OCI-LY3 (cell line): ENCODE measurements around the gene MTOR.

Experiments
- H2AFZ ChIP-seq: fragments of 200-600, 300-600 bp; shearing (Covaris generic); 2 replicates; pipeline ENCODE4 v1.6.0; 2014; ENCODE audit warnings: antibody characterized with exemption, low read depth, low read length
- H3K27ac ChIP-seq: fragments of 200-600, 300-600 bp; sonication (generic); 2 replicates; pipeline ENCODE4 v1.5.1; 2014; ENCODE audit warnings: mild to moderate bottlenecking, low read length, moderate library complexity, mixed read lengths
- H3K27me3 ChIP-seq: fragments of 200-600, 300-600 bp; sonication (generic); 2 replicates; pipeline ENCODE4 v1.6.1; 2014; ENCODE audit warnings: low read depth, low read length, mixed read lengths
- H3K36me3 ChIP-seq: fragments of 200-600, 300-600 bp; sonication (generic); replicated peaks from 2 replicates; pipeline ENCODE3; 2014; ENCODE audit warnings: low read depth, low read length, mixed read lengths
- H3K4me1 ChIP-seq: fragments of 300-600, 200-600 bp; sonication (generic); 2 replicates; pipeline ENCODE4 v1.6.1; 2014; ENCODE audit warnings: low read length, mixed read lengths
- H3K4me2 ChIP-seq: fragments of 200-600, 300-600 bp; sonication (generic); 2 replicates; pipeline ENCODE4 v1.6.1; 2014; ENCODE audit warnings: low read length, mixed read lengths
- H3K4me3 ChIP-seq: fragments of 300-600, 200-600 bp; sonication (generic); 2 replicates; pipeline ENCODE4 v1.5.1; 2014; ENCODE audit warnings: antibody characterized with exemption, mild to moderate bottlenecking, low read length, moderate library complexity
- H3K79me2 ChIP-seq: fragments of 300-600, 200-600 bp; shearing (Covaris generic); 2 replicates; pipeline ENCODE4 v1.6.1; 2014; ENCODE audit warnings: mild to moderate bottlenecking, low read length, mixed read lengths
- H3K9ac ChIP-seq: fragments of 300-600, 200-600 bp; shearing (Covaris generic); 2 replicates; pipeline ENCODE4 v1.6.0; 2014; ENCODE audit warnings: mild to moderate bottlenecking, low read length, moderate library complexity
- H3K9me3 ChIP-seq: fragments of 200-600, 300-600 bp; shearing (Covaris generic); 2 replicates; pipeline ENCODE4 v1.6.1; 2014; ENCODE audit warnings: low read length, mixed read lengths; ENCODE audit not compliant: insufficient read depth
- H4K20me1 ChIP-seq: fragments of 200-600, 300-600 bp; sonication (generic); 2 replicates; pipeline ENCODE4 v1.6.1; 2016; ENCODE audit warnings: low read length, mixed read lengths; ENCODE audit not compliant: insufficient read depth
- CTCF ChIP-seq: fragments of 200-600, 300-600 bp; sonication (generic); IDR thresholded peaks from 2 replicates; pipeline ENCODE4 v1.5.1; 2014; ENCODE audit warnings: antibody characterized with exemption, low read length, low read depth
- EZH2phosphoT487 ChIP-seq: fragments of 200-600 bp; shearing (Covaris generic); IDR thresholded peaks from 2 replicates; pipeline ENCODE4 v1.6.1; 2018; ENCODE audit warnings: antibody characterized with exemption, mixed run types, low read depth

Gene MTOR

DNA sequence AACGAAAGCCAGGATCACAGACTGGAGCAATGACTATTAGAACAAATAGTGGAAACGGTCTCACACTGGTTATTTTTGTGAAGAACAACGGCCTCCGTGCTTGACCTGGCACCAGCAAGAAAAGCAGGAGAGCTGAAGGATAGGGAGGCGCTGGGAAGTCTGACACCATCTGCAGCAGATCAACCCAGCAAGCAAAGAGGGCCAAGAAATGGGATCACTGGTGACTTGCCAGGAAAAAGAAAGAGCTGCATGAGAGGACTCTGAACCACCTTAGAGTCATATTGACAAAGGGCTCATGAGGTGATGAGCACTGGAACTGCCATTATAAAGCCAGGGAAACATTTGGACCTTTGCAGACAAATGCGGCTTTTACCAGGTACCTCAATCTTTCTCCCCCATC, 25.0 kb downstream of the MTOR start:
- Histone ChIP-seq H3K27ac (no peak overlapping the region), H3K36me3 (peaks cover 3% of the 10 kb centered on the region), H3K4me1 (no peaks in the 10 kb centered on the region), H3K9me3 (no peaks in the 10 kb centered on the region), H4K20me1 (no peaks in the 10 kb centered on the region), H3K4me3 (no peak overlapping the region), H3K9ac (no peak overlapping the region), H3K27me3 (no peaks in the 10 kb centered on the region), H2AFZ (no peak overlapping the region), H3K4me2 (no peak overlapping the region), H3K79me2 (no peaks in the 10 kb centered on the region)
- TF ChIP-seq CTCF, result no peak
- TF ChIP-seq EZH2phosphoT487, result no peak

GRCh38 chr1:11233208-11233607, 29.1 kb downstream of the MTOR start:
- Histone ChIP-seq H3K9me3 (no peaks in the 10 kb centered on the region), H2AFZ (no peak overlapping the region), H3K79me2 (no peaks in the 10 kb centered on the region), H3K9ac (no peak overlapping the region), H3K4me2 (no peak overlapping the region), H3K27me3 (no peaks in the 10 kb centered on the region), H3K27ac (no peak overlapping the region), H3K36me3 (peaks cover 12% of the 10 kb centered on the region), H3K4me1 (no peaks in the 10 kb centered on the region), H3K4me3 (no peak overlapping the region), H4K20me1 (no peaks in the 10 kb centered on the region)
- no peak for TF ChIP-seq EZH2phosphoT487
- TF ChIP-seq CTCF, result no peak

DNA sequence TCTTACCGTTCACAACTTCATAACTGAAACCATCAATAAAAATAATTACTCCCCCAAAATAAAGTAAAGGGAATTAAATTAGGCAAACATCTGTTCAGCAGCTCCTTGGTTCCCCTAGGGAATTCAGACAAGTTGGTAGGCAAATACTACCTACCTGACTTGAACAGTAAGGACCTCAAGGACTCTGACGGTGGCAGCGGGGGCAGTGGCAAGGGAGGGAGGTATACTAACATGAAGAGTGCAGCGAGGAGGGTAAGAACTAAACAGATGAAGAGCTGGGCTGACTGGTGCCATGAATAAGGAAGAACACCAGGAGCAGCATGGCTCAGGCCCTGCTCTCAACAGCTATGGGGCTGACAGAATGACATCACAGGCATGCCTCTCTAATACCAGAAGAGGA, 33.1 kb downstream of the MTOR start:
- H3K79me2 ChIP-seq, result no peaks in the 10 kb centered on the region
- H3K36me3 ChIP-seq, result peaks cover 13% of the 10 kb centered on the region
- no peak overlapping the region for H3K27ac ChIP-seq
- no peaks in the 10 kb centered on the region for H3K27me3 ChIP-seq
- H2AFZ ChIP-seq, result no peak overlapping the region
- TF ChIP-seq EZH2phosphoT487 (no peak), CTCF (no peak)
- H3K9ac ChIP-seq, result no peak overlapping the region
- no peak overlapping the region for H3K4me2 ChIP-seq
- peaks cover 7% of the 10 kb centered on the region for H3K4me1 ChIP-seq
- no peaks in the 10 kb centered on the region for H4K20me1 ChIP-seq
- no peak overlapping the region for H3K4me3 ChIP-seq
- H3K9me3 ChIP-seq, result no peaks in the 10 kb centered on the region

GRCh38 chr1:11227106-11228077, 35.0 kb downstream of the MTOR start:
- Histone ChIP-seq H3K27ac (no peak overlapping the region), H3K9ac (no peak overlapping the region), H3K4me2 (no peak overlapping the region), H3K27me3 (no peaks in the 10 kb centered on the region), H2AFZ (no peak overlapping the region), H3K4me1 (peaks cover 7% of the 10 kb centered on the region), H3K79me2 (no peaks in the 10 kb centered on the region), H4K20me1 (no peaks in the 10 kb centered on the region), H3K4me3 (no peak overlapping the region), H3K9me3 (no peaks in the 10 kb centered on the region), H3K36me3 (peaks cover 13% of the 10 kb centered on the region)
- TF ChIP-seq EZH2phosphoT487 (no peak), CTCF (no peak)
